Mesenchymal stem cell (in vitro differentiated cells and primary cell): Measurements from ENCODE around the gene MOB3B.

Source experiments
- DNase-seq: peaks from one replicate; pipeline ENCODE4 v3.0.0-alpha.2; 2013
- H2AFZ ChIP-seq: one replicate; pipeline ENCODE4 v1.6.1; 2013; ENCODE audit warnings: low read depth, mild to moderate bottlenecking, control low read depth, inconsistent platforms, low read length, moderate library complexity
- H2AK5ac ChIP-seq: 2 replicates; pipeline ENCODE4 v1.6.1; 2013; ENCODE audit warnings: low read length, moderate library complexity, mild to moderate bottlenecking, inconsistent platforms; ENCODE audit not compliant: severe bottlenecking
- H2BK120ac ChIP-seq: one replicate; pipeline ENCODE4 v1.6.1; 2013; ENCODE audit warnings: low read depth, mild to moderate bottlenecking, inconsistent platforms, low read length, moderate library complexity
- H2BK12ac ChIP-seq, 2 experiments: one replicate each; pipeline ENCODE4 v1.6.1; 2013; ENCODE audit warnings: inconsistent platforms in 2 of 2, low read length in 2 of 2, mild to moderate bottlenecking in 2 of 2, moderate library complexity in 2 of 2, control low read depth in 1 of 2
- H2BK15ac ChIP-seq: one replicate; pipeline ENCODE4 v1.6.1; 2013; ENCODE audit warnings: mild to moderate bottlenecking, low read depth, inconsistent platforms; ENCODE audit not compliant: poor library complexity, severe bottlenecking
- H2BK5ac ChIP-seq: 2 replicates; pipeline ENCODE4 v1.6.1; 2013; ENCODE audit warnings: low read depth, mild to moderate bottlenecking, low read length, control low read depth, inconsistent platforms; ENCODE audit not compliant: poor library complexity, severe bottlenecking
- H3K14ac ChIP-seq, 2 experiments: one replicate each; pipeline ENCODE4 v1.6.1; 2013; ENCODE audit warnings: inconsistent platforms in 2 of 2, low read length in 2 of 2, control low read depth in 1 of 2, mild to moderate bottlenecking in 1 of 2, moderate library complexity in 1 of 2
- H3K18ac ChIP-seq, 2 experiments: one replicate each; pipeline ENCODE4 v1.6.1; 2013; ENCODE audit warnings: inconsistent platforms in 2 of 2, low read length in 2 of 2, control low read depth in 1 of 2, low read depth in 1 of 2, mild to moderate bottlenecking in 1 of 2
- H3K23ac ChIP-seq, 2 experiments: one replicate each; pipeline ENCODE4 v1.6.1; 2013; ENCODE audit warnings: inconsistent platforms in 2 of 2, low read length in 2 of 2, mild to moderate bottlenecking in 2 of 2, moderate library complexity in 2 of 2, control low read depth in 1 of 2
- H3K27ac ChIP-seq: 2 replicates; pipeline ENCODE4 v1.5.1; 2013; ENCODE audit warnings: mild to moderate bottlenecking, moderate library complexity, low read length, control low read depth, inconsistent platforms; ENCODE audit not compliant: poor library complexity, severe bottlenecking
- H3K27me3 ChIP-seq, 2 experiments: 2 replicates each; pipeline versions ENCODE4 v1.6.1 to v1.7.0; 2013; ENCODE audit warnings: low read length in 2 of 2, mild to moderate bottlenecking in 2 of 2, moderate library complexity in 2 of 2, control low read depth in 1 of 2, inconsistent platforms in 1 of 2; ENCODE audit not compliant: control insufficient read depth in 1 of 2, insufficient read depth in 1 of 2
- H3K36me3 ChIP-seq, 2 experiments: 2 replicates each; pipeline versions ENCODE4 v1.6.1 to v1.7.0; 2013; ENCODE audit warnings: low read length in 2 of 2, control low read depth in 1 of 2, inconsistent platforms in 1 of 2, low read depth in 1 of 2, mild to moderate bottlenecking in 1 of 2; ENCODE audit not compliant: insufficient read depth in 2 of 2, control insufficient read depth in 1 of 2
- H3K4ac ChIP-seq, 2 experiments: one replicate each; pipeline ENCODE4 v1.6.1; 2013; ENCODE audit warnings: inconsistent platforms in 2 of 2, low read length in 2 of 2, mild to moderate bottlenecking in 2 of 2, moderate library complexity in 2 of 2, control low read depth in 1 of 2, low read depth in 1 of 2
- H3K4me1 ChIP-seq: 2 replicates; pipeline ENCODE4 v1.6.1; 2013; ENCODE audit warnings: low read depth, low read length, control low read depth; ENCODE audit not compliant: control insufficient read depth, insufficient read depth
- H3K4me2 ChIP-seq: 2 replicates; pipeline ENCODE4 v1.6.1; 2013; ENCODE audit warnings: low read length, mild to moderate bottlenecking, inconsistent platforms; ENCODE audit not compliant: poor library complexity, severe bottlenecking
- H3K4me3 ChIP-seq, 2 experiments: 2 replicates each; pipeline versions ENCODE4 v1.5.1 to v1.7.0; 2013; ENCODE audit warnings: low read length in 2 of 2, mild to moderate bottlenecking in 2 of 2, control low read depth in 1 of 2, low read depth in 1 of 2; ENCODE audit not compliant: insufficient read depth in 1 of 2
- H3K79me1 ChIP-seq: replicated peaks from 2 replicates; pipeline ENCODE4 v1.6.1; 2013; ENCODE audit warnings: mild to moderate bottlenecking, control low read depth, low read length, inconsistent platforms; ENCODE audit not compliant: poor library complexity, severe bottlenecking
- H3K9ac ChIP-seq: 2 replicates; pipeline ENCODE4 v1.7.0; 2013; ENCODE audit warnings: mild to moderate bottlenecking, low read length, moderate library complexity
- H3K9me3 ChIP-seq: 2 replicates; pipeline ENCODE4 v1.7.0; 2013; ENCODE audit warnings: mild to moderate bottlenecking, low read length; ENCODE audit not compliant: control insufficient read depth
- H4K8ac ChIP-seq: one replicate; pipeline ENCODE4 v1.6.1; 2013; ENCODE audit warnings: inconsistent platforms, mild to moderate bottlenecking, low read length, moderate library complexity
- H4K91ac ChIP-seq: one replicate; pipeline ENCODE4 v1.6.1; 2013; ENCODE audit warnings: mild to moderate bottlenecking, low read length, inconsistent platforms
- WGBS: methylation state at CpG from one replicate; pipeline ENCODE4 v1.1.7; 2013; ENCODE audit warnings: mixed read lengths; 5-methylcytosine and 5-hydroxymethylcytosine counted together

The MOB3B gene

GRCh38 chr9:27535701-27536118 lies 6.1 kb upstream of the MOB3B start:
- no peak overlapping the region for H3K9ac ChIP-seq
- H3K14ac ChIP-seq = no peak overlapping the region
- H4K8ac ChIP-seq = no peak overlapping the region
- no peak overlapping the region for H3K4me2 ChIP-seq
- no peak overlapping the region for H3K23ac ChIP-seq
- no peak overlapping the region for H4K91ac ChIP-seq
- 47% methylated on average over 3 of the region's 3 CpGs for WGBS
- DNase-seq = no peak
- H3K4ac ChIP-seq = no peak overlapping the region
- H3K18ac ChIP-seq = no peak overlapping the region
- no peak overlapping the region for H2BK120ac ChIP-seq
- no peak overlapping the region for H3K4me3 ChIP-seq
- H2AFZ ChIP-seq = no peak overlapping the region
- peaks cover 2% of the 10 kb centered on the region for H3K4me1 ChIP-seq
- no peak overlapping the region for H2BK15ac ChIP-seq
- no peaks in the 10 kb centered on the region for H3K79me1 ChIP-seq
- H2AK5ac ChIP-seq = no peak overlapping the region
- H3K27me3 ChIP-seq = peaks cover 0 to 8% of the 10 kb centered on the region in 2 experiments
- peaks cover 0 to 5% of the 10 kb centered on the region in 2 experiments for H3K36me3 ChIP-seq
- H3K27ac ChIP-seq = no peak overlapping the region
- no peaks in the 10 kb centered on the region for H3K9me3 ChIP-seq
- no peak overlapping the region for H2BK12ac ChIP-seq
- H2BK5ac ChIP-seq = no peak overlapping the region

GRCh38 chr9:27534658-27535209 lies 5.1 kb upstream of the MOB3B start:
- Histone ChIP-seq H4K91ac (no peak overlapping the region), H2BK5ac (no peak overlapping the region), H3K4me2 (no peak overlapping the region), H3K14ac (no peak overlapping the region), H3K36me3 (peaks cover 0 to 5% of the 10 kb centered on the region in 2 experiments), H3K4me1 (peaks cover 2% of the 10 kb centered on the region), H3K18ac (no peak overlapping the region), H2BK15ac (no peak overlapping the region), H3K23ac (no peak overlapping the region), H3K27ac (no peak overlapping the region), H4K8ac (no peak overlapping the region), H2BK120ac (no peak overlapping the region), H3K27me3 (peaks cover 0 to 9% of the 10 kb centered on the region in 2 experiments), H3K9me3 (no peaks in the 10 kb centered on the region), H3K79me1 (no peaks in the 10 kb centered on the region), H3K4me3 (no peak overlapping the region), H3K9ac (no peak overlapping the region), H2AFZ (no peak overlapping the region), H2BK12ac (no peak overlapping the region), H3K4ac (no peak overlapping the region), H2AK5ac (no peak overlapping the region)
- 90% methylated on average over 3 of the region's 3 CpGs for WGBS
- no peak for DNase-seq

- Histone ChIP-seq H3K23ac (no peak overlapping the region), H3K4me1 (peaks cover 6% of the 10 kb centered on the region), H3K4ac (no peak overlapping the region), H3K14ac (no peak overlapping the region), H3K27ac (no peak overlapping the region), H3K36me3 (peaks cover 3 to 5% of the 10 kb centered on the region in 2 experiments), H2BK12ac (no peak overlapping the region), H4K8ac (no peak overlapping the region), H2BK15ac (no peak overlapping the region), H2AK5ac (no peak overlapping the region), H3K9ac (no peak overlapping the region), H2BK120ac (no peak overlapping the region), H3K4me2 (no peak overlapping the region), H2BK5ac (no peak overlapping the region), H3K79me1 (no peaks in the 10 kb centered on the region), H3K27me3 (peaks cover 0 to 9% of the 10 kb centered on the region in 2 experiments), H4K91ac (no peak overlapping the region), H3K4me3 (no peak overlapping the region), H3K18ac (no peak overlapping the region), H3K9me3 (no peaks in the 10 kb centered on the region), H2AFZ (no peak overlapping the region)
- DNase-seq = no peak
- 96% methylated on average over 4 of the region's 4 CpGs for WGBS
Observed at GRCh38 chr9:27534131-27534530, 4.5 kb upstream of the MOB3B start.

- Histone ChIP-seq H3K9me3 (no peaks in the 10 kb centered on the region), H3K36me3 (peaks cover 3 to 5% of the 10 kb centered on the region in 2 experiments), H4K91ac (no peak overlapping the region), H3K18ac (no peak overlapping the region), H3K79me1 (no peaks in the 10 kb centered on the region), H3K4ac (no peak overlapping the region), H2AK5ac (no peak overlapping the region), H3K4me2 (no peak overlapping the region), H2BK5ac (no peak overlapping the region), H3K4me3 (no peak overlapping the region), H2BK120ac (no peak overlapping the region), H3K23ac (no peak overlapping the region), H3K27ac (no peak overlapping the region), H3K14ac (no peak overlapping the region), H4K8ac (no peak overlapping the region), H3K27me3 (peaks cover 5 to 17% of the 10 kb centered on the region in 2 experiments), H3K4me1 (peaks cover 11% of the 10 kb centered on the region), H2BK12ac (no peak overlapping the region), H3K9ac (no peak overlapping the region), H2AFZ (no peak overlapping the region), H2BK15ac (no peak overlapping the region)
- DNase-seq = no peak
- WGBS = 100% methylated on average over 1 of the region's 1 CpG
Observed at GRCh38 chr9:27533311-27533710, 3.7 kb upstream of the MOB3B start.
